NCI-H2196 treated with DMSO at 0.1 percent for 48 hours (cell line): ENCODE results near the gene NFKBIZ.
"Not testable (repeated sequence)": the region's sequence is repeated elsewhere in the genome, so short reads cannot be mapped to it uniquely, and the experiment has no call there.

ENCODE experiments used
- DNase-seq: peaks from one replicate; lab custom pipeline; 2025; ENCODE audit not compliant: unreplicated experiment; lab: John Stamatoyannopoulos, UW

The NFKBIZ gene

DNA sequence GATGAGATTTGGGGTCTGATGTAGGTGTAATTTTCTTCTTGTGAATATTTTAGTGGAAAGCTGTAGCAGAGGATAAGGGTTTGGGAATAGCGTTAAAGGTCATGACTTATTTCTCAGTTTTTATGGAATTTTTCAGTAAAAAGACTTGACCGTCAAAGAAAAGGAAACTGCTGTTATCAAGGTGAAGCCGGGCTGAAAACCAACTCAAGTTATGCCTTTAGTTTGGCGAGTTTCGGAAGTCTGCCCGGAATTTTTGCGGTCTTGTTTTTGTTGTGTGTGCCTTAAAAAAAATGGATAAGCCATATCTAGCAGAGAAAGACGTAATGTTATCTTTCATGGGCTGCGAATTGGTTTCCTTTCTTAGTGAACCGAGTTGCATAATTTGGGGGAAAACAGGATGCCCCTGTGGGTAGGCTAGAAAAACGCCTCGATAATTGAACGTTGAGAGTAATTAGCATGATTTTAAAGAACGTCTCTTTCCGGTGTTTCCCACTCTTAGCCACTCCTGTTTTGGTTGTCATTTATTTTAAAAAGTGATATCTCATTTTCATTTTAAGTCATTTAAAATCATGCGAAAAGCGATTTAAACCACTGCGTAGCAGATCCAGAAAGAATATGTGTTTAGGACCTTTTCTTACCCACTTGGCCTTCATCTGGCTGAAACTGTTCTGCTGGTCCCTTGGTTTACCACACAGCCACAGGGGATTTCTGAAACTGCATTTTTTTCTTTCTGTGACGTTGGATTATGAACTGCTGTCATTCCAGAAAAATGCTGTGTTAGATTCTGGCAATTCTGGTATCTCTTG is 1.1 kb downstream of the NFKBIZ start:
- no peak for DNase-seq

DNA sequence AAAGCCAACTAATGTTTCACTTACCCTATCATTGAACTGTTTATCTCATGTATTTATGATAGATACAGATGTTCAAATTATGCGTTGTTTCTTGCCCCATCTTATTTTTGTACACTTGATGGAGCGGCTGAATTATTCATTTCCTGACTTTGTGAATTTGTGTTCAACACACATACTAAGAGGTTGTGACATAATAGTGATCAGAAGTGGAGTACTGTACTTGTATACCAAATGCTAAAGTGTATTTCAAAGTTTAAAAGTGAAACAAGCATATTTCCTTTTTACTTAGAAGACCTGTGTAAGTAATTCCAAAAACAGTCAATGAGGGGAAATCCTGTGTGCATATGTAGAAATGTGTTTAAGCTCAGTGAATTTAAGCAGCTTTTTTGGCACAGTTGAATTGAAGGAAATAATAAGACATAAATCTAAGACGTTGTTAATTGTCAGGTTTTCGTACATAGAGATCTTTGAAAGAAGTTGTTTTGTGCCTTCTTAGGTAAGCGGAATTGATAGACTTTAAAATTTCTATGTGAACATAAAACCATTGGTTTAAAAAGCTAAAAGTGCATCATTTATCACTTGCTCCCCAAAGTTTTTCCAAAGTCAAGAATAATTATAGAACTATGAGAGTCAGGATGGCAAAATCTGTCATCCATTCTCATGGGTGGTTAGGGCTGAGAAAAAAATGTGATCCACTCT is 1.9 kb downstream of the NFKBIZ start:
- no peak for DNase-seq

DNA sequence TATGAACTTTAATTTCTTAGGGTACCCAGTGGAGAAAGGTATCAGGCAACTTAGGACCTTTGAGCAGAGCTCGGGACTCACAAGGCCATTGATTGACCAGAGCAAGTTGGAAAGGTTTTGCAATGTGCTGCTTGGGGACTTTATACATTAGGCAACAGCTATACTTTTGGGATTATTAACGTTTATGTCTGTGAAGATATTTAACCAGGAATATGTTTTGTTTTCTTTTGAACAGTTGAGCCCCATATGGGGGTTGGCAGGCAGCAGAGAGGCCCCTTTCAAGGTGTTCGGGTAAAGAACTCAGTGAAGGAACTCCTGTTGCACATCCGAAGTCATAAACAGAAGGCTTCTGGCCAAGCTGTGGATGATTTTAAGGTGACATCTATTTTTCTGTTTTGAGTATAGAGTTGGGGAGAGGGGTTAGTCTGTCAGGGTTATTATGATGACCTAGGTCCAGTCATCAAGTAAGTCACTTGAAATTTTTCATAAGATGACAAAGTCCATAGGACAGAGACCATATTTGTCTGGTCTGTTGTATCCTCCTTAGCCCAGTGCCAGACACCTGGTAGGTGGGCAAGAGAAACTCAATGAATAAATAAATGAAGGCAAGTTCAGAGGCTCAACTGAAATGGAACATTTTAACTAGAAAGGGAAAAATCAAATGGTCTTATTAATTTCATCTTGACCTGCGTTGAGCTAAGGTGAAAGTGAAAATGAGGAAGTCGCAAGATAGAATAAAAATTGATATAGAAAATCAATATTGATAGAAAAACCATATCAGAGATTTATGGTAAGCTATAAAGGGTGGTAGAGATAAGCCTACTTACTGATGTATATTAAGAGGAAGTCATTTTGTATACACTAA is 2.8 kb downstream of the NFKBIZ start:
- no peak for DNase-seq

DNA sequence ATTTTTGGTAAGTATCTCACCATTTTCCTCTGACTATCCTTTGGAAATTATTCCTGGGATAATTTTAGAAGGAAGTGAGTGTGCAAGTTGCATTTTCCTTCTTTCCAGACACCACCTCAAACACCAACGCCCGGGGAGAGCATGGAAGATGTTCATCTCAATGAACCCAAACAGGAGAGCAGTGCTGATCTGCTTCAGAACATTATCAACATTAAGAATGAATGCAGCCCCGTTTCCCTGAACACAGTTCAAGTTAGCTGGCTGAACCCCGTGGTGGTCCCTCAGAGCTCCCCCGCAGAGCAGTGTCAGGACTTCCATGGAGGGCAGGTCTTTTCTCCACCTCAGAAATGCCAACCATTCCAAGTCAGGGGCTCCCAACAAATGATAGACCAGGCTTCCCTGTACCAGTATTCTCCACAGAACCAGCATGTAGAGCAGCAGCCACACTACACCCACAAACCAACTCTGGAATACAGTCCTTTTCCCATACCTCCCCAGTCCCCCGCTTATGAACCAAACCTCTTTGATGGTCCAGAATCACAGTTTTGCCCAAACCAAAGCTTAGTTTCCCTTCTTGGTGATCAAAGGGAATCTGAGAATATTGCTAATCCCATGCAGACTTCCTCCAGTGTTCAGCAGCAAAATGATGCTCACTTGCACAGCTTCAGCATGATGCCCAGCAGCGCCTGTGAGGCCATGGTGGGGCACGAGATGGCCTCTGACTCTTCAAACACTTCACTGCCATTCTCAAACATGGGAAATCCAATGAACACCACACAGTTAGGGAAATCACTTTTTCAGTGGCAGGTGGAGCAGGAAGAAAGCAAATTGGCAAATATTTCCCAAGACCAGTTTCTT is 3.9 kb downstream of the NFKBIZ start:
- DNase-seq, result no peak

DNA sequence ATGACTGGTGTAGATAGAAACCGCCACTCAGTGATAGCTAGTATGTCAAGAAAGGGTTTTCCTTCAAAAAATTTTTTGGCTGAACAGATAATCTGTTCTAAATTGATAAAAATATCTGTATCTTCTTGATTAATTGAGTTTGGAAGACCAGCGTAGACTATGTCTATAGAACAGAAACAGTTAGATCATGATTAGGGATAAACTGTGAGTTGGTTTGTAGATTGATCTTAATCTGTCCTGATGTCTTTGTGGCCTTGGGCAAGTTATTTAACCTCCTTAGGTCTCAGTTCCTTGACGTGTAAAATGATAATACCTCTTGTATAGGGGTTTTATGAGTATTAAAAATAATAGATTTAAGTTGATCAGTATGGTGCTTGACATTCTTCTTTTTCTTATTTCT is 4.7 kb downstream of the NFKBIZ start:
- DNase-seq, result no peak

DNA sequence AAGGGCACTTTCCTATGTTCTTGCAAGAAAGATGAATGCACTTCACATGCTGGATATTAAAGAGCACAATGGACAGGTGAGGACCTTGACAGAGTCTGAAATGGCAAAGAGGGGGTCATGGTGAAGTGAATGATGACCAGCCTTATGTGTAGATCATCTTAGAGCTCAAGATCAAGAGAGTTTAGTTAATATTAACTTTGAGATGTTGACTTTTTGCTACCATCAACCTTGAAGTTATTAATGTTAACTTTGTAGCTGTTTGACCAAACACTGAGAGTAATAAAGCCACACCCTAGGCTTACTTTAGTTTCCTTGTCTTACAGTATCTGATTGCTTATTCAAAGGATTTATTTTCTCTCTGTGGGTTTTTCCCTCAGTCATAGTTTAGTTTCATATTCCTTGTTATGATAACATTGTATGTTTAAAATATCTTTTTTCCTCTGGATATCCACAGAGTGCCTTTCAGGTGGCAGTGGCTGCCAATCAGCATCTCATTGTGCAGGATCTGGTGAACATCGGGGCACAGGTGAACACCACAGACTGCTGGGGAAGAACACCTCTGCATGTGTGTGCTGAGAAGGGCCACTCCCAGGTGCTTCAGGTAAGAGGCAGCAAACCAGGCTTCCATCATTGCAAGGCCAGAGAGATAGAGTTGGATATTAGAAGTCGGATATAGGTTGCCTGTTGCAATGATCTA is 5.4 kb downstream of the NFKBIZ start:
- no peak for DNase-seq

DNA sequence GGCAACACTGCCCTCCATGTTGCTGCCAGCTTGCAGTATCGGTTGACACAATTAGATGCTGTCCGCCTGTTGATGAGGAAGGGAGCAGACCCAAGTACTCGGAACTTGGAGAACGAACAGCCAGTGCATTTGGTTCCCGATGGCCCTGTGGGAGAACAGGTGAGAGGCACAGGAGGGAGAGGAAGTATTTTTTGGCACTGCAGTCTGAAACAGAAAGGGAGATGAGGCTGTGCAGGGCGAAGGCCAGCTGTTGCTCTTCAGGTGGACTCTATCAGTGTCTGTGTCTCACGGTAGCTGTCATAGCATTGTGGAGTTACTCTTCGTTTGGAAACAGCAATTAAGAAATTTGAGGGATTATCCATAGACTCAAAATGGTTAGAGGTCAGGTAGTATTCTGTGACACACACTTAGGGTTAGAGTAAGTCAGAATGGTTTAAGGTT is 8.0 kb downstream of the NFKBIZ start:
- DNase-seq, result no peak

DNA sequence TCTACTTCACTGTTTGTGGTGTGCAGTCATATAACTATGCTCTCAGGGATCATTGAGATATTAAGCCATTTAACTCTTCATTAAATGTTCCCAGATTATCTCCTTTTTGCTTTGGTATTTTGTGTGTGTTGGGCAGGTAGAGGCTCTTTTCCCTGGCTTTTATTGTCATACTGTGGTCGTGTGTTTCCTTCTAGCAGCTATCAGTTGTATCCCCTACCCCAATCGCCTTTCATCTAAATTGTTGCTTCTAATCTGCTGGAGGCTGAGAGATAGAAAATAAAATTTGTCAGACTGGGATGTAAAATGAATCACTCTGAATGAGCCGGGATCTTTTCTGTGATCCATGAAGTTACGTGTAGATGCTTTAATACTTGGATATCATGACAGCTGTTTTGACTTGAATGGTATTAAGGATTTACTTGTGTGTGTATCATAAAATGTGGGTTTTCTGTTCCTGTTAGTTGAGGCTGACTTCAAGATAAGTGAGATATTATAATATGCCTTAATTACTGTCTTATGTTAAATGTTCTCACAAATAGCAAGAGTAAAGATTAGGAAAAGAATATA is 9.2 kb downstream of the NFKBIZ start:
- no peak for DNase-seq

DNA sequence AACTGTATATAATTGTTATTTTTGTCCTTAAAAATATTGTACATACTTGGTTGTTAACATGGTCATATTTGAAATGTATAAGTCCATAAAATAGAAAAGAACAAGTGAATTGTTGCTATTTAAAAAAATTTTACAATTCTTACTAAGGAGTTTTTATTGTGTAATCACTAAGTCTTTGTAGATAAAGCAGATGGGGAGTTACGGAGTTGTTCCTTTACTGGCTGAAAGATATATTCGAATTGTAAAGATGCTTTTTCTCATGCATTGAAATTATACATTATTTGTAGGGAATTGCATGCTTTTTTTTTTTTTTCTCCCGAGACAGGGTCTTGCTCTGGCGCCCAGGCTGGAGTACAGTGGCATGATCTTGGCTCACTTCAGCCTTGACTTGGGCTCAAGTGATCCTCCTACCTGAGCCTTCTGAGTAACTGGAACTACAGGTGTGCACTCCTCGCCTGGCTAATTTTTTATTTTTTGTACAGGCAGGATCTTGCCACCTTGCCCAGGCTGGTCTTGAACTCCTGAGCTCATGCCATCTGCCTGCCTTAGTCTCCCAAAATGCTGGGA is 10.7 kb downstream of the NFKBIZ start:
- DNase-seq, result no peak

DNA sequence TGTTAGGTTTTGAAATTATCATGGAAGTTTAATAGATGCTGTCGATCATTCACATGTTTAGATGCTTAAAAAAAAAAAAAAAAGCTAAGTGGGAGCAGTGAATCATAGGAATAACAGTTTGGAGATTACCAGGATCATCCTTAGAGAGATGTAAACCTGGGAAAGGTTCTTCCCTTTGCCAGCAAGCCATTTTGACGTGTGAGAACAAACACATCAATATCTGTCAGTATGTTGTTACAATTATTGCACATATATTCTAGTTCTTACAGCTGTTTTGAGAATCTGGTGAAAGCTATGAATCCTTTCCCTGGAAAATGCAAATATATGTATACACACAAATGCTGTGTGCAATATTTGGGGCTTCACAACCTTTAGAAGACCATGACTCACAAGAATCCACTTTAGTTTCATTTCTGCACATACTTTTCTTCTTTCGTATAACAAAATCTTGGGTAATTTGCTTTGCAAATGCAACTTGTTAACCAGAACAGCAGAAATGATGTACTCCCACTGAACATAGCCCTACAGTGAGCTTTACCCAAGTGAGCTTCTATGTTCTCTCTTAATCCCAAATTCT is 12.0 kb downstream of the NFKBIZ start:
- no peak for DNase-seq

DNA sequence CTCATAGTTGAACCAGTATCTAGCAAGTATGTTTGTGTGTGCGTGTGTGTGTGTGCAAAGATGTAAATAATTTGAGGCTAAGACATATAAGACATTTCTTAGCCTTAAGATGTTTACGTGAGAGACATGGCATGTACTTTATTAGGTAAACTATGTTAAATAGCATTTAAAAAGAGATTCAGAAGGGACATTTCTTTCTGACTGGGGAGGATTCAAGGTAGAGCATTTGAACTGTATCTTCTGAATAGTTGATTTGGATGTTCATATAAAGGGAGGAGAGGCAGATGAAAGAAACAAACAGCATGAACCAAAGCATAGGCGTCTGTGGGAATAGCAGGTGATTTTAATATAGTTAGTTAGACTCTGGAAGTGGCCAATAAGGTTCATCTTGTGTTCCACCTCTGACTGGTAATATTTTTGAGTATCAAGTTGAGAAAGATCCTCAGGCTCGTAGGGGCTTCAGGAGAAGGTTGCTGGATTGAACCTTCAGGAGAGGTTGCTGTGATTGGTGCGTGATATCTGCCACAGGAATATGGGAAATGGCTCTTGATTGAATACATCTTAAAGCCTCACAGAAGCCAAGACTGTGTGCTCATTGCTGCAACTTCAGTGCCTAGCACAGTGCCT is 12.6 kb downstream of the NFKBIZ start:
- no peak for DNase-seq

DNA sequence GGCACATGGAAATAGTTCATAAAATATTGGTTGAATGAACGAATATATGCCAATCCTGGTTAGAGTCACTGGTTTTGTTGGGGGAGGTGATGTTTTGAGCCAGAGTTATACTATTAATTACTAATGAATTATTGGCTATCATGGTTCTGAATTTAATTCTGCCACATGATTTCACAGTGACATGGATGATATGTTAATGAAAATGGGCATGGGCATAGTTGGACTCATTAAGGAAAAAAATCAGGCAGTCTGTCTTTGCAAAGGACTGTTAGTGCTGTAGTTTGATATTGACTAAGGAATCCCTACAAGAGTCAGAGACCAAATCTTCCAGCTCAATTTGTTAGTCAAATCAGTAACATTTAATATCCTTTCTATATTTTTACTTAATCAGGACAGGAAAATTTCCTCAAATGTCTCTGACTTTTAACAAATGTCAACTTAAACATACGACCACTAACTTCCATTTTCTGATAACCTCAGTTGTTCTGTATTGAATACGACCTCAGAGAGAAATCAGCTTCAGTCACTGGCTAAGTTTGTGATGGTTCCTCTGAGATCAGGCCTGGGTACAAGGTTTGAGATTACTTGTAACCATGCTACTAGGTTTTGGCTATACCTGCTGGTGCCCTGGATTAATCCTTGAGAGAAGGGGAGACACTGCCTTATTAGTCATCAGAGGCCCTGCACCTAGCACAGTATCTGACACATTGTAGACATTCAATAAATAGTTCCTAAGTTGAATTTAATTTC is 13.3 kb downstream of the NFKBIZ start:
- no peak for DNase-seq

DNA sequence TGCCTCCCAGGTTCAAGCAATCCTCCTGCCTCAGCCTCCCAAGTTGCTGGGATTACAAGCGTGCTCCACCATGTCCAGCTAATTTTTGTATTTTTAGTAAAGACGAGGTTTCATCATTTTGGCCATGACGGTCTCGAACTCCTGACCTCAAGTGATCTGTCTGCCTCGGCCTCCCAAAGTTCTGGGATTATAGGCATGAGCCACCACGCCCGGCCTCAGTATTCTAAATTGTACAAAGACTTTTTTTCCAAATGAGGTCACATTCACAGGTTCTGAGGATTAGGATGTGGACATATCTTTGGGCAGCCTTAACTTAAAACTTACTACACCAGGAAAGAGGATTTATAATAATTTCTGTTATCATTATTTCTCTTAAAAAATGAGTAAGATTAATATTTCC is 15.6 kb downstream of the NFKBIZ start:
- not testable (repeated sequence) for DNase-seq

DNA sequence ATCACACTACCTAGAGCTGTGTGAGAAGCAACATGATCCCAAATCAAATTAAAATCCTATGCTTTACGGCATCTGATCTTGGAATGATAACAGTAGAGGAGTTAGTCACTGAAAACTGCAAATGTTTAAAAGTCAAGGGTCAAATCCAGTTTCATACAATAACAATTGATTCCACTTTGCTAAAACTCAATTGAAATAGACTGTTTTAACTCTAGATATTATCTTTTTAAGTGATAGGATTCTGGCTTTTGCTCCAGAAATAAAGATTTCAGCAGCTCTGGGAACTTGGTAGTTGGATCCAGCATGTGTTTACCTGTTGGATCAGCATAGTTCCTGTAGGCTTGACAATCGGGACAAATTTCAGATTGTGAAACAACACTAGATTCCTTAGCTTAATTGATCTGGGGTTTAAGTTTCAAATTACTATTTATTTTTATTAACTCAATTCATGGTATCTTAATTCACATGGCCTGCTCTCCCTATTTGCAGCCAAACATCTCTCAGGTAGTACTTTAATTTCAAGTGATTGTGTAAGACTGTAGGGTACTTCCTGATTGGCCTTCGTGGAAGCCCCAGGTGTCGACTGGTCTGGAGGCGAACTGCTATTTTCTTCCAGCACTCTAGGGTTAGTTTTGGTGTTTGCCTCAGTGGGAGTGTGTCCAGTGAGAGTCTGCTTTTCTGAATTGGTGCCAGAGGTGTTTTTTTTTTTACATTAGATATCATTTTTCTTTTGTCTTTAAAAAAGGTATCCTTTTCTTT is 16.6 kb downstream of the NFKBIZ start:
- peak; percentile 43 for DNase-seq

DNA sequence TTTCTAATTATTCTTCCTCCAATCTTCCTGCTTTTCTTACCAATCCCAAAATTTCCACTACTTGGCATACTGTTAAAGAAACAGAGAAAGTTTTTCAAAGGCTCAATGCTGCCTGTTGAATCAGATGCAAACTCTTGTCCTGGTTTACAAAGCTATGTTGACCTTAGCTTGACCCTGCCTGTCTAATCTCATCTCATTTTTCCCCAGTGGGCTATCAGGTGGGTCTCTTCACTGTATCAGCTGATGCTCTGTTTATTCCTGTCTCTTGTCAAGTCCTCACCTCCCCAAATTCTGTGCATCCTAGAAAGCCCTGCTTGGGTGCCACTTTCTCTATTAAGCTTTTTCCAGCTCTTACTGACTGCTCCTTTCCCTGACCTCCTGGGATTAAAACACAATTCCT is 18.2 kb downstream of the NFKBIZ start:
- no peak for DNase-seq

DNA sequence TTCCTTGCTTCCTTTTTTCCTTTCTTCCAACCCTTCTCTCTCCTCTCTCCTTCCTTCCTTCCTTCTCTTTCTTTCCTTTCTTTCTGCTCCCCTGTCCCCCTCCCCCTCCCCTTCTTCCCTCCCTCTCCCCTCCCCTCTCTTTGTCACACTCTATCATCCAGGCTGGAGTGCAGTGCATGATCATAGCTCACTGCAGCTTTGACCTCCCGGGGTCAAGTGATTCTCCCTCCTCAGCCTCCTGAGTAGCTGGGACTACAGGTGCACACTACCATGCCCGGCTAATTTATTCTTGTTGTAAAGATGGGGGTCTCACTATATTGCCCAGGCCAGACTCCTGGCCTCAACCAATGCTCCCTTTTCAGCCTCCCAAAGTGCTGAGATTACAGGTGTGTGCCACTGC is 18.7 kb downstream of the NFKBIZ start:
- DNase-seq, result no peak
